Liver (tissue), 3 donors: ENCODE measurements around the gene SNX9.

Experiments used
- ATF3 ChIP-seq: IDR thresholded peaks from 2 replicates; pipeline ENCODE4 v1.6.1; 2016; ENCODE audit warnings: antibody characterized with exemption
- CTCF ChIP-seq: fragments of 150-350 bp; IDR thresholded peaks from 2 replicates; pipeline ENCODE4 v1.5.1; 2017; ENCODE audit warnings: improper control_type of control experiment, low read depth, low read length; ENCODE audit not compliant: missing input control
- EGR1 ChIP-seq, 2 donors: IDR thresholded peaks; 2 replicates each; pipeline ENCODE4 v1.6.1; 2016 to 2018; ENCODE audit warnings: antibody characterized with exemption in 2 of 2, low read depth in 2 of 2
- GABPA ChIP-seq, 2 donors: IDR thresholded peaks in 1 of 2; conservative IDR thresholded peaks in 1 of 2; 2 replicates each; pipeline ENCODE4 v1.6.1; 2016; ENCODE audit warnings: antibody characterized with exemption in 2 of 2, mild to moderate bottlenecking in 1 of 2, moderate library complexity in 1 of 2
- RAD21 ChIP-seq, 2 donors: IDR thresholded peaks; 2 replicates each; pipeline ENCODE4 v1.6.1; 2016; ENCODE audit warnings: antibody characterized with exemption in 2 of 2, mild to moderate bottlenecking in 2 of 2
- donor health status: healthy.
- donor health status: healthy.

DNA sequence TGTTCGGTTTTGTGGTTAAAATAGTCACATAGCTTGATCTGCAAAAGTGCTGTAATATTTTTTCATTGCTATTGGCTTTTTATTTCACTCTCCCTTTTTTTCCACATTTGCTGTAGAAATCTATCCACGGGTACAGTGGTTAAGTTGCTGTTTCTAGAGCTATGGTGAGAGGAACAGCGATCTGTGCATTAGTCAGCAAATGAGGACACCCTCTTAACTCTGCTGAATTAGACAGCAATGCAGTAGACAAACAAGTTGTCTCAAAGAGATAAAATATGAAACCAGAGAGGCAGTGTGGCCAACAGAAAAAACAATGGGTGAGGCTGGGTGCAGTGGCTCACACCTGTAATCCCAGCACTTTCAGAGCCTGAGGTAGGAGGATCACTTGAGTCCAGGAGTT, 141.1 kb downstream of the SNX9 start:
- TF ChIP-seq CTCF (no peak), ATF3 (no peak), EGR1 (IDR thresholded peaks at IDR 0.05; ENCODE audit: low read depth in 2 of 2) (no peak), GABPA (IDR thresholded peaks at IDR 0.05 in 1 of 2, conservative IDR thresholded peaks at IDR 0.05 in 1 of 2) (no peak), RAD21 (IDR thresholded peaks at IDR 0.05) (no peak)
